Right atrium auricular region (tissue), 2 donors: ENCODE results near the gene TFDP2. TPM values are rescaled to one million over a fixed set of nuclear protein-coding genes. Genes with fewer than 3 reads are reported as not detected.
A peak's percentile ranks its signal among the peaks of the same experiment; 100 is the strongest.

Experiments used
- DNase-seq: peaks from one replicate; pipeline ENCODE4 v3.0.0-alpha.2; 2019; ENCODE audit warnings: low spot score
- H3K27ac ChIP-seq, 2 donors: fragments of 200-600 bp; sonication (generic); 1 replicate in 1 of 2; 2 replicates in 1 of 2; pipeline ENCODE4 v1.5.1; 2016 to 2019
- H3K27me3 ChIP-seq, 2 donors: fragments of 200-600 bp; sonication (generic); one replicate each; pipeline versions ENCODE4 v1.5.1 to v1.6.0; 2017 to 2019
- H3K36me3 ChIP-seq: fragments of 200-600 bp; sonication (generic); one replicate; pipeline ENCODE4 v1.5.1; 2016
- H3K4me1 ChIP-seq, 2 donors: fragments of 200-600 bp; sonication (generic); one replicate each; pipeline versions ENCODE4 v1.5.1 to v1.6.0; 2017 to 2019
- H3K4me3 ChIP-seq, 2 donors: fragments of 200-600 bp; sonication (generic); 1 replicate in 1 of 2; 2 replicates in 1 of 2; pipeline ENCODE4 v1.5.1; 2017 to 2019; ENCODE audit warnings: mild to moderate bottlenecking in 1 of 2, moderate library complexity in 1 of 2
- H3K9me3 ChIP-seq, 2 donors: fragments of 200-600 bp; sonication (generic); one replicate each; pipeline ENCODE4 v1.5.1; 2019
- total RNA-seq, 2 donors: library from RNA; depleted of rRNA; stranded (reverse); fragments of >200 nt; gene quantifications; one replicate each; pipeline ENCODE4 v1.1.0, GENCODE V29; 2016
- TF ChIP-seq, protein P1 (sequence below), 2 donors: fragments of 200-600 bp; sonication (generic); IDR thresholded peaks; one replicate each; pipeline ENCODE4 v1.5.1; 2019; ENCODE audit warnings: antibody characterized with exemption in 2 of 2

Gene TFDP2
- total RNA-seq, 2 donors from 2014 or later: 30.2 to 59.3 TPM

DNA sequence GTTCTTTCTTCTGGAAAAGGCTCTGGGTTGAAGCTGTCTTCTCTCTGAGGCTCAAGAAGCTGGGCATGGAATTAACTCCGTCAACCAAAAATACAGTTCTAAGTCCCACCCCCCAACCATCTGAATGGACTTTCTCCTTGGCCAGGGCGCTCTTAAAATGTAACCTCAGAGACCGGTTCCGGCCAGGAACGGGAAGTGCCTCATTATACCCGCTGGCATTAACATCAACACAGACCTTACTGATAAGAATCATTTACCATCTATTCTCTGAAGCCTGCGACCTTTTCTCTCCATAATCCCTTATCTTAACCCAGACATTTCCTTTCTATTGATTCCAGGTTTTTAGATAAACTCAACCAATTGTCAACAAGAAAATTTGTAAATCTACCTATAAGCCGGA lies 208.3 kb downstream of the TFDP2 start:
- DNase-seq: no peak
- Histone ChIP-seq H3K4me3 (no peak overlapping the region), H3K27ac (no peak overlapping the region), H3K9me3 (no peaks in the 10 kb centered on the region), H3K27me3 (no peaks in the 10 kb centered on the region), H3K4me1 (no peaks in the 10 kb centered on the region), H3K36me3 (no peaks in the 10 kb centered on the region)
- TF ChIP-seq, protein P1, sequence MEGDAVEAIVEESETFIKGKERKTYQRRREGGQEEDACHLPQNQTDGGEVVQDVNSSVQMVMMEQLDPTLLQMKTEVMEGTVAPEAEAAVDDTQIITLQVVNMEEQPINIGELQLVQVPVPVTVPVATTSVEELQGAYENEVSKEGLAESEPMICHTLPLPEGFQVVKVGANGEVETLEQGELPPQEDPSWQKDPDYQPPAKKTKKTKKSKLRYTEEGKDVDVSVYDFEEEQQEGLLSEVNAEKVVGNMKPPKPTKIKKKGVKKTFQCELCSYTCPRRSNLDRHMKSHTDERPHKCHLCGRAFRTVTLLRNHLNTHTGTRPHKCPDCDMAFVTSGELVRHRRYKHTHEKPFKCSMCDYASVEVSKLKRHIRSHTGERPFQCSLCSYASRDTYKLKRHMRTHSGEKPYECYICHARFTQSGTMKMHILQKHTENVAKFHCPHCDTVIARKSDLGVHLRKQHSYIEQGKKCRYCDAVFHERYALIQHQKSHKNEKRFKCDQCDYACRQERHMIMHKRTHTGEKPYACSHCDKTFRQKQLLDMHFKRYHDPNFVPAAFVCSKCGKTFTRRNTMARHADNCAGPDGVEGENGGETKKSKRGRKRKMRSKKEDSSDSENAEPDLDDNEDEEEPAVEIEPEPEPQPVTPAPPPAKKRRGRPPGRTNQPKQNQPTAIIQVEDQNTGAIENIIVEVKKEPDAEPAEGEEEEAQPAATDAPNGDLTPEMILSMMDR (IDR thresholded peaks at IDR 0.05): no peak

DNA sequence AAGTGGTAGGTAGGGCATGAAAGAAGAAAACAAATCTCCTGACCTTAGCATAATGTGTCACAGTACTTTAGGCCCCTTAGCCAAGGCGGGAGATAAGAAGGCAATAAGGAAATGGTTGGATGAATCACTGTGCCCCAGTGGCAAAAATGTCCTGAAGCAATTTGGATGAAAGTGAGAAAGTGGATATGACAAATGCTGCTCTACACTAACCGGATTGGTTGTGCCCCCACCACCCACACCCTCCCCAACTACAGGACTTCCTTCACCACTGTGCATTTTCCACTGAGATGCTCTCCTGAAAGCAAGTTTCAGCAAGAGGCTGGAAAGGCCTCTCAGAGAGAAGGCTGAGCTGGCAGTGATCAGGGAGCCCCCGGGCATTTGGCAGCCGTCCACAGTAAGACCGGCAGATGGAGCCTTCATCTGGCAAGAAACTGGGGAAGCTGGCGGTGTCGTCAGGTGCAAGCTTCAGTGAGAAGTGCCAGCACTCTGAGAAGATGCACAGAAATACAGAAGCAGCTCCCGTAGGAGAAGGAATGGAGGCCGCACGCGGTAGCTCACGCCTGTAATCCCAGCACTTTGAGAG lies 209.1 kb downstream of the TFDP2 start:
- Histone ChIP-seq H3K27me3 (no peaks in the 10 kb centered on the region), H3K9me3 (no peaks in the 10 kb centered on the region), H3K4me1 (no peaks in the 10 kb centered on the region), H3K4me3 (no peak overlapping the region), H3K36me3 (no peaks in the 10 kb centered on the region), H3K27ac (no peak overlapping the region)
- no peak for DNase-seq
- TF ChIP-seq, protein P1 (IDR thresholded peaks at IDR 0.05): no peak

DNA sequence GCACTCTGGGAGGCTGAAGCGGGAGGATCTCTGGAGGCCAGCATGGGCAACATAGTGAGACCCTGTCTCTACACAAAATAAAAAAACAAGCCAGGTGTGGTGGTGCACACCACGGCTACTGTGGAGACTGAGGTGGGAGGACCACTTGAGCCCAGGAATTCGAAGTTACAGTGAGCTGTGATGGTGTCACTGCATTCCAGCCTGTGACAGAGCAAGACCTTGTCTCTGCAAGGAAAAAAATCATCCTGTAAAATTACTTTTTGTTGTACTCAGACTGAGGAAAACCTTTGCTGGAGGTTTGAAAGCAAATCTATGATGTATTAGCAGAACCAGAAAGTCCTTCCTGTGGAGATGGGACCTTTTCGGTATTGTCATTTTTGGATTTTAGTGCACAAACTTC lies 209.6 kb downstream of the TFDP2 start:
- Histone ChIP-seq H3K36me3 (no peaks in the 10 kb centered on the region), H3K9me3 (no peaks in the 10 kb centered on the region), H3K4me1 (no peaks in the 10 kb centered on the region), H3K4me3 (no peak overlapping the region), H3K27me3 (no peaks in the 10 kb centered on the region), H3K27ac (no peak overlapping the region)
- TF ChIP-seq, protein P1 (IDR thresholded peaks at IDR 0.05): no peak
- no peak for DNase-seq

DNA sequence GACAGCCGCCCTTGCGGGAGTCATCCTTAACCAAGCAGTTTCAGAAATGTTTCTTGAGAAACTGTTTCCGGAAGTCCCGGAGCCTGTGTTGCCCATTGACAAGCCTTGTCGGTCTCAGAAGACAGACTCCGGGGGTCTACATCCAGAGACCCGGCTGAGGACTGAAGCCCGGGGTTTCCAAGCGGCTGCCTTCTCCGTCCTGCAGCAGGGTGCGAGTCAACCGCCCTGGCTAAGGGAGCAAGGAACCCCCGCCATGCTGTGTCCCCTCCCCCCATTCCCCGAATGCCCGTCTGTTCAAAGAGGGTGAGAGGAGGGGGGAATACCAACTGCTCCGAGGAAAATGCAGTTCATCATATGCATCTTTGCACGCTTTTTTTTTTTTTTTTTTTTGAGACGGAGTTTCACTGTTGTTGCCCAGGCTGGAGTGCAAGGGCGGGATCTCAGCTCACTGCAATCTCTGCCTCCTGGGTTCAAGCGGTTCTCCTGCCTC lies 211.3 kb downstream of the TFDP2 start:
- Histone ChIP-seq H3K4me1 (no peaks in the 10 kb centered on the region), H3K36me3 (no peaks in the 10 kb centered on the region), H3K4me3 (no peak overlapping the region), H3K9me3 (no peaks in the 10 kb centered on the region), H3K27me3 (no peaks in the 10 kb centered on the region), H3K27ac (no peak overlapping the region)
- DNase-seq: no peak
- TF ChIP-seq, protein P1 (IDR thresholded peaks at IDR 0.05): no peak

DNA sequence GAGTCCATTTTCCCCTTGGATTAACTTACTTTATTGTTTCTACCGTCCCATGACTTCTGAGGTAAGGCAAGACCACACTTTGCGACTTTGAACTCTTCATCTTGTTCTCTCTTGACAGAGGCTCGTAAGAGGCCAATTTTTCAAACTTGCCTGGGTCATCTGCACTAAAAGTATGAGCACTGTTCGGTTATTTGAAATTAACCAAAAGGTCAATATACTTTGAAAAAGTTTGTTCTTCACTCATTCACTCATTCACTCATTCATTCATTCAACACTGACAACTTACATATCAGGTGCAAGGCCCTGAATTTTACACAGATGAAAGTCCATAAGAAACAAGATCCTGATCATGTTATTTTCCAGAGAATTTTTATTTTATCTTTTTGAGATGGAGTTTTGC lies 215.0 kb downstream of the TFDP2 start:
- TF ChIP-seq, protein P1 (IDR thresholded peaks at IDR 0.05): no peak
- Histone ChIP-seq H3K36me3 (no peaks in the 10 kb centered on the region), H3K4me1 (no peaks in the 10 kb centered on the region), H3K9me3 (no peaks in the 10 kb centered on the region), H3K27me3 (no peaks in the 10 kb centered on the region), H3K4me3 (no peak overlapping the region), H3K27ac (no peak overlapping the region)
- peak; percentile 30 for DNase-seq
